ENCODE measurements around the gene PLA2G12B.

PLA2G12B gene

DNA sequence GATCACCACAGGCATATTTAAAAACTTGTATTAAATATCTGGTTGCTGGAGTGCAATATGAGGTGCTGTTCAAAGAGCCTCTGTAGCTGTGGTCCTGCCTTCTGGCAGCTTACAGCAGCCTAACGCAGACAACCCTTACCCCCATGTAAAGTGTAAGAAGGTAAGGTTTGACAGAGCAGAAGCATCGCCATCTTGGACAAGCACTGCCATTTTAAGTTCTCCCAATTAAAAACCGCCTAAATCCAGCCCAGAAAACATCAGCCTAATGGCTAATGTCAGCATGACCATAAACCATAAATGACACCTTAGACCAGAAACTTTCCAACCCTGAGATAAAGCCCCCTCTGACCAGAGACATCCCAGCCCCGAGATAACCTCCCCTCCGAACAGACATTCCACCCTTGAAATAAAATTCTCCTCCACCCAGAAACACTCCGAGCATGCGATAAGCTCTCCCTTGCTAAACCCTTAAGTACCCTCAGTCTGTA is 66.4 kb downstream of the PLA2G12B start:
- no peak for DNase-seq

DNA sequence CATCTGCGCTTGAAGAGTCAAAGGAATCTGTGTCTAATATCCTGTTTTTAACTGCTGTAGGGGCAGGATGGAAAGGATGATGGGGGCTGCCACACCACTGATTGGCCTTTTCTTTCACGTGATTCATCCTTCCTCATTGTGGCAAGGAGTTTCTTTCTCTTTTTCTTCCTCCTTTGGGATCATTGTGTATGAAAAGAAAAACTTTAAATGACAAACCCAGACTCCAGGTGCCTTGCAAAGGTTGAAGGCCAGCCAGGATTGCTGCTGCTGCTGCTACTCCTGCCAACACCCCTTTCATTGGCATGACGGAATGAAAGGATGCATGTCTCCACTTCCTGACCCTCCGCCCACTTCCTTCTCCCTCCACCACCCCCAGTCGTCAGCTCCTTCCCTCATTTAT is 67.6 kb downstream of the PLA2G12B start:
- no peak for DNase-seq

DNA sequence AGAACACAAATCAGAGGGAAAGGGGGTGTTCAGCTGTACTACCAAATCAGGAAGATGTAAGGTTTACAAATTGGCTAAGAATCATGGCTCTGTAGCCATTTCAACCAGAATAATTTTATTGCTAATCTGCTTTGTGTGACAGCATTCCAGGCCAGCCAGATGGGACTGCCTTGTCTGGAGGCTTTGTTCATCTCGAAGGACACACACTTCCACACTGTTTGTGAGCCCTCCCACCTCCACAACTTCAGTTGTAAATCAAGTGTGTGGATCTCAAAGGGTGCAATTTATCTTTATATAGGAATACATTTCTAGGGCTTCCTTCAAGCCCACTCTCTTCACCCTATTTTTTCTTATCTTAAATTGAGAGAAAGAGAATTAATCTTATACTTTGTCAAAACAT is 68.0 kb downstream of the PLA2G12B start:
- no peak for DNase-seq

DNA sequence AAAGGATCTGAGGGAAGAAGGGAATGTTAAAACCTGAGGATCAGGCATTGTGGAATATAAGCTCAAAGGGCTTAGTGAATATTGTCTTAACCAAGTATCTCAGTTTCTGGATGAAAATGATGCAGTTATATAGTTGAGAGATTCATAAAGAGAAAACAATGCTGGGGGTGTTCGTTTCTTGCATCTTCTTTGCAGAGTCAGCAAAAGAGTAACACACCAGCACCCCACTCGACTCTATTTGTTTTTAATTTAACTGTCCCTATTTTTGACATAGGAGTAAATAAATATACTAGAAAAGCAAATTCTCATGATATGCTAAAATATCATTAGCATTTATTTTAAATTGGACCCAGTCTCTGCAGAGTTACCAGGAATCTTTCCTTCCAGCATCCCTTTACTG is 68.7 kb downstream of the PLA2G12B start:
- DNase-seq = no peak
